Gastrocnemius medialis (tissue), 4 donors: ENCODE data around the gene TBC1D5. TPM values are rescaled to one million over a fixed set of nuclear protein-coding genes. Genes with fewer than 3 reads are reported as not detected.

Experiments used
- ATAC-seq, 2 donors: fragments of 150-250 bp; one replicate each; pipeline ENCODE4 v1.9.1; 2016
- DNase-seq, 2 donors: peaks; one replicate each; pipeline ENCODE4 v3.0.0-alpha.2; 2019
- H3K27ac ChIP-seq, 4 donors: fragments of 200-600 bp; sonication (generic); 1 replicate in 1 of 4; 2 replicates in 3 of 4; pipeline ENCODE4 v1.5.1; 2016 to 2018; ENCODE audit warnings: mild to moderate bottlenecking in 2 of 4, moderate library complexity in 1 of 4
- H3K27me3 ChIP-seq, 3 donors: fragments of 200-600 bp; sonication (generic) in 2 of 3; 1 replicate in 1 of 3; 2 replicates in 2 of 3; pipeline versions ENCODE4 v1.5.1 to v1.6.0; 2016 to 2019; ENCODE audit warnings: mild to moderate bottlenecking in 1 of 3, moderate library complexity in 1 of 3
- H3K36me3 ChIP-seq, 2 donors: fragments of 200-600 bp; sonication (generic) in 1 of 2; one replicate each; pipeline ENCODE4 v1.5.1; 2017 to 2018
- H3K4me1 ChIP-seq, 2 donors: fragments of 200-600 bp; sonication (generic) in 1 of 2; one replicate each; pipeline ENCODE4 v1.5.1; 2016 to 2017; ENCODE audit warnings: mild to moderate bottlenecking in 2 of 2
- H3K4me3 ChIP-seq, 4 donors: fragments of 200-600 bp; sonication (generic) in 3 of 4; 1 replicate in 1 of 4; 2 replicates in 3 of 4; pipeline ENCODE4 v1.5.1; 2016 to 2019; ENCODE audit warnings: mild to moderate bottlenecking in 2 of 4
- H3K9me3 ChIP-seq, 3 donors: fragments of 200-600 bp; sonication (generic) in 2 of 3; 1 replicate in 1 of 3; 2 replicates in 2 of 3; pipeline ENCODE4 v1.5.1; 2016 to 2019
- CTCF ChIP-seq, 5 experiments: fragments of 450-650 bp in 3 of 5; fragments of 200-600 bp in 2 of 5; sonication (generic) in 2 of 5; IDR thresholded peaks in 4 of 5; conservative IDR thresholded peaks in 1 of 5; 1 replicate in 4 of 5; 2 replicates in 1 of 5; pipeline ENCODE4 v1.5.1; 2016 to 2019; ENCODE audit warnings: antibody characterized with exemption in 5 of 5, mild to moderate bottlenecking in 3 of 5, moderate library complexity in 3 of 5
- POLR2A ChIP-seq, 2 donors: fragments of 450-650 bp; IDR thresholded peaks; one replicate each; pipeline ENCODE4 v1.6.1; 2017; ENCODE audit warnings: antibody characterized with exemption in 2 of 2, mild to moderate bottlenecking in 2 of 2, moderate library complexity in 2 of 2
- in situ Hi-C, 4 donors: fragments of 200-750 bp; cut with MboI; loops; one replicate each; pipeline versions ENCODE4 v1.15.0 to v1.8.0; 2017; ENCODE audit warnings: low sequenced_read_pairs in 4 of 4
- intact Hi-C: fragments of 100-400 bp; cut with DNase I; formaldehyde crosslinking; loops from one replicate; pipeline ENCODE4 v1.15.1; 2023; ENCODE audit warnings: low total_unique reads
- total RNA-seq, 4 donors: library from RNA; depleted of rRNA; stranded (reverse); fragments of >200 nt; gene quantifications; one replicate each; pipeline versions ENCODE4 v1.1.0 to v1.2.3, GENCODE V29; 2016

TBC1D5 gene
- total RNA-seq, 4 donors from 2014 or later: 20.3 to 34.4 (median 27.1) TPM

GRCh38 chr3:17412950-17413530, 329.4 kb downstream of the TBC1D5 start:
- DNase-seq (no peak), ATAC-seq (peak; percentile 73 to 78)
- H3K4me3 ChIP-seq: no peak overlapping the region
- intact Hi-C loops: loop anchor here (2.0 to 5.0 kb wide), 2 partner anchors 154 to 811 kb away; no protein-coding TSS in a partner anchor
- no peaks in the 10 kb centered on the region for H3K9me3 ChIP-seq
- H3K4me1 ChIP-seq: peaks cover 0 to 12% of the 10 kb centered on the region in 2 donors
- H3K27ac ChIP-seq: no peak overlapping the region
- H3K27me3 ChIP-seq: no peaks in the 10 kb centered on the region
- in situ Hi-C loops: loop anchor here (25.0 kb wide), 5 partner anchors 151 to 826 kb away; partner anchors contain the start of gene DAZL (in 2 of the 4)
- H3K36me3 ChIP-seq: no peaks in the 10 kb centered on the region
- TF ChIP-seq CTCF (IDR thresholded peaks at IDR 0.05 in 4 of 5, conservative IDR thresholded peaks at IDR 0.05 in 1 of 5) (peak; percentile 49 to 82 (median 64)), POLR2A (IDR thresholded peaks at IDR 0.05) (no peak)

GRCh38 chr3:17411157-17411877, 331.1 kb downstream of the TBC1D5 start:
- no peaks in the 10 kb centered on the region for H3K36me3 ChIP-seq
- H3K4me1 ChIP-seq: peaks cover 0 to 12% of the 10 kb centered on the region in 2 donors
- in situ Hi-C loops: loop anchor here (25.0 kb wide), 5 partner anchors 149 to 824 kb away; partner anchors contain the start of gene DAZL (in 2 of the 4)
- ATAC-seq (no peak), DNase-seq (no peak)
- intact Hi-C loops: loop anchor here (5.0 kb wide), 1 partner anchor 809 kb away; no protein-coding TSS in a partner anchor
- H3K4me3 ChIP-seq: no peak overlapping the region
- H3K9me3 ChIP-seq: no peaks in the 10 kb centered on the region
- no peak for TF ChIP-seq POLR2A (IDR thresholded peaks at IDR 0.05)
- no peak for TF ChIP-seq CTCF (IDR thresholded peaks at IDR 0.05 in 4 of 5, conservative IDR thresholded peaks at IDR 0.05 in 1 of 5)
- H3K27me3 ChIP-seq: no peaks in the 10 kb centered on the region
- no peak overlapping the region for H3K27ac ChIP-seq

GRCh38 chr3:17407576-17407975, 334.9 kb downstream of the TBC1D5 start:
- no peak for DNase-seq
- intact Hi-C loops: no loop called here
- peaks cover 0 to 12% of the 10 kb centered on the region in 2 donors for H3K4me1 ChIP-seq
- no peaks in the 10 kb centered on the region for H3K27me3 ChIP-seq
- H3K36me3 ChIP-seq: peaks cover 0 to 2% of the 10 kb centered on the region in 2 donors
- no peak for ATAC-seq
- in situ Hi-C loops: loop anchor here (5.0 to 25.0 kb wide), 8 partner anchors 143 to 820 kb away; partner anchors contain the start of gene DAZL (in 2 of the 4)
- no peak overlapping the region for H3K4me3 ChIP-seq
- TF ChIP-seq POLR2A (IDR thresholded peaks at IDR 0.05): no peak
- no peaks in the 10 kb centered on the region for H3K9me3 ChIP-seq
- no peak overlapping the region for H3K27ac ChIP-seq

- in situ Hi-C loops (loop anchor here (10.0 to 25.0 kb wide), 7 partner anchors 140 to 817 kb away; partner anchors contain the start of gene DAZL (in 2 of the 4)), intact Hi-C loops (no loop called here)
- Histone ChIP-seq H3K36me3 (peaks cover 0 to 19% of the 10 kb centered on the region in 2 donors), H3K27ac (no peak overlapping the region), H3K27me3 (no peaks in the 10 kb centered on the region), H3K4me3 (no peak overlapping the region), H3K4me1 (peaks cover 0 to 3% of the 10 kb centered on the region in 2 donors), H3K9me3 (no peaks in the 10 kb centered on the region)
- no peak for TF ChIP-seq CTCF (IDR thresholded peaks at IDR 0.05 in 4 of 5, conservative IDR thresholded peaks at IDR 0.05 in 1 of 5)
- no peak for TF ChIP-seq POLR2A (IDR thresholded peaks at IDR 0.05)
- ATAC-seq (no peak), DNase-seq (no peak)
These were observed 337.9 kb downstream of the TBC1D5 start for GRCh38 chr3:17404548-17404947.

GRCh38 chr3:17402442-17402841, 340.0 kb downstream of the TBC1D5 start:
- H3K4me1 ChIP-seq: no peaks in the 10 kb centered on the region
- in situ Hi-C loops: loop anchor here (10.0 to 25.0 kb wide), 7 partner anchors 138 to 815 kb away; partner anchors contain the start of gene DAZL (in 2 of the 4)
- no peaks in the 10 kb centered on the region for H3K27me3 ChIP-seq
- intact Hi-C loops: no loop called here
- DNase-seq (no peak), ATAC-seq (no peak)
- H3K4me3 ChIP-seq: no peak overlapping the region
- H3K9me3 ChIP-seq: no peaks in the 10 kb centered on the region
- no peak for TF ChIP-seq POLR2A (IDR thresholded peaks at IDR 0.05)
- TF ChIP-seq CTCF (IDR thresholded peaks at IDR 0.05 in 4 of 5, conservative IDR thresholded peaks at IDR 0.05 in 1 of 5): no peak
- peaks cover 0 to 25% of the 10 kb centered on the region in 2 donors for H3K36me3 ChIP-seq
- H3K27ac ChIP-seq: no peak overlapping the region
